Liver (tissue), 9 donors: ENCODE results near the gene DUSP8. TPM values are rescaled to one million over a fixed set of nuclear protein-coding genes. Genes with fewer than 3 reads are reported as not detected.

Experiments used
- DNase-seq: peaks from one replicate; pipeline ENCODE4 v3.0.0-alpha.2; 2017; ENCODE audit warnings: low spot score
- H3K27ac ChIP-seq, 2 donors: one replicate each; pipeline ENCODE4 v1.7.0; 2013; ENCODE audit warnings: inconsistent platforms in 2 of 2, low read length in 2 of 2, control low read depth in 1 of 2, low read depth in 1 of 2, mild to moderate bottlenecking in 1 of 2
- H3K27me3 ChIP-seq, 4 donors: one replicate each; pipeline versions ENCODE4 v1.6.1 to v1.7.0; 2013; ENCODE audit warnings: low read length in 3 of 4, inconsistent platforms in 1 of 4, mild to moderate bottlenecking in 1 of 4, moderate library complexity in 1 of 4; ENCODE audit not compliant: control insufficient read depth in 4 of 4, insufficient read depth in 4 of 4
- H3K36me3 ChIP-seq, 4 donors: one replicate each; pipeline versions ENCODE4 v1.6.1 to v1.7.0; 2013; ENCODE audit warnings: low read length in 3 of 4, mild to moderate bottlenecking in 3 of 4, low read depth in 1 of 4, moderate library complexity in 1 of 4; ENCODE audit not compliant: control insufficient read depth in 4 of 4, insufficient read depth in 3 of 4
- H3K4me1 ChIP-seq, 4 donors: one replicate each; pipeline versions ENCODE4 v1.6.1 to v1.7.0; 2013; ENCODE audit warnings: low read length in 3 of 4, mild to moderate bottlenecking in 3 of 4, moderate library complexity in 1 of 4; ENCODE audit not compliant: control insufficient read depth in 4 of 4, insufficient read depth in 4 of 4
- H3K4me3 ChIP-seq, 3 donors: one replicate each; pipeline versions ENCODE4 v1.6.1 to v1.7.0; 2013; ENCODE audit warnings: low read length in 3 of 3, control low read depth in 1 of 3, low read depth in 1 of 3, mild to moderate bottlenecking in 1 of 3
- H3K9ac ChIP-seq, 2 donors: one replicate each; pipeline ENCODE4 v1.7.0; 2013; ENCODE audit warnings: low read length in 2 of 2, mild to moderate bottlenecking in 2 of 2, moderate library complexity in 2 of 2, control low read depth in 1 of 2, low read depth in 1 of 2
- H3K9me3 ChIP-seq, 4 donors: one replicate each; pipeline versions ENCODE4 v1.6.1 to v1.7.0; 2013; ENCODE audit warnings: low read length in 3 of 4; ENCODE audit not compliant: control insufficient read depth in 4 of 4
- EGR1 ChIP-seq, 2 donors: IDR thresholded peaks; 2 replicates each; pipeline ENCODE4 v1.6.1; 2016 to 2018; ENCODE audit warnings: antibody characterized with exemption in 2 of 2, low read depth in 2 of 2
- FOXA1 ChIP-seq: IDR thresholded peaks from 2 replicates; pipeline ENCODE4 v1.6.1; 2016; ENCODE audit warnings: antibody characterized with exemption
- FOXA2 ChIP-seq: IDR thresholded peaks from 2 replicates; pipeline ENCODE4 v1.6.1; 2016; ENCODE audit warnings: antibody characterized with exemption
- GABPA ChIP-seq, 2 donors: IDR thresholded peaks in 1 of 2; conservative IDR thresholded peaks in 1 of 2; 2 replicates each; pipeline ENCODE4 v1.6.1; 2016; ENCODE audit warnings: antibody characterized with exemption in 2 of 2, mild to moderate bottlenecking in 1 of 2, moderate library complexity in 1 of 2
- HNF4A ChIP-seq, 2 donors: conservative IDR thresholded peaks; 2 replicates each; pipeline ENCODE4 v1.6.1; 2016; ENCODE audit warnings: antibody characterized with exemption in 2 of 2, mild to moderate bottlenecking in 2 of 2
- HNF4G ChIP-seq: IDR thresholded peaks from 2 replicates; pipeline ENCODE4 v1.6.1; 2016; ENCODE audit warnings: antibody characterized with exemption
- JUND ChIP-seq, 2 donors: IDR thresholded peaks; 2 replicates each; pipeline ENCODE4 v1.6.1; 2016; ENCODE audit warnings: antibody characterized with exemption in 2 of 2
- NR2F2 ChIP-seq: IDR thresholded peaks from 2 replicates; pipeline ENCODE4 v1.6.1; 2016; ENCODE audit warnings: antibody characterized with exemption
- RAD21 ChIP-seq, 2 donors: IDR thresholded peaks; 2 replicates each; pipeline ENCODE4 v1.6.1; 2016; ENCODE audit warnings: antibody characterized with exemption in 2 of 2, mild to moderate bottlenecking in 2 of 2
- RXRA ChIP-seq, 2 donors: IDR thresholded peaks; 2 replicates each; pipeline ENCODE4 v1.6.1; 2017 to 2018; ENCODE audit warnings: antibody characterized with exemption in 2 of 2, mild to moderate bottlenecking in 1 of 2
- SP1 ChIP-seq: IDR thresholded peaks from 2 replicates; pipeline ENCODE4 v1.6.1; 2018; ENCODE audit warnings: antibody characterized with exemption, mild to moderate bottlenecking
- TAF1 ChIP-seq: conservative IDR thresholded peaks from 2 replicates; pipeline ENCODE4 v1.6.1; 2016; ENCODE audit warnings: antibody characterized with exemption, mild to moderate bottlenecking
- YY1 ChIP-seq: IDR thresholded peaks from 2 replicates; pipeline ENCODE4 v1.6.1; 2016; ENCODE audit warnings: antibody characterized with exemption, mild to moderate bottlenecking
- WGBS: extraction: QIAGEN DNeasy Blood & Tissue Kit; methylation state at CpG from one replicate; pipeline ENCODE4 v1.1.7; 2013; 5-methylcytosine and 5-hydroxymethylcytosine counted together
- polyA plus RNA-seq, 2 donors: library from polyadenylated mRNA; stranded (reverse) in 1 of 2; unstranded in 1 of 2; fragments of 200-250 nt in 1 of 2; fragments of >200 nt in 1 of 2; fragmentation: Nextera tagmentation in 1 of 2; extraction: Ambion mirVana in 1 of 2; gene quantifications; one replicate each; pipeline versions ENCODE4 v1.2.1 to v1.2.3, GENCODE V29; 2013 to 2015
- total RNA-seq, 2 donors: library from RNA; depleted of rRNA; stranded (reverse); fragments of >200 nt; gene quantifications; one replicate each; pipeline ENCODE4 v1.2.3, GENCODE V29; 2014
- TF ChIP-seq, protein P1 (sequence below): IDR thresholded peaks from 2 replicates; pipeline ENCODE4 v1.6.1; 2016; ENCODE audit warnings: antibody characterized with exemption
- TF ChIP-seq, protein P2 (sequence below): IDR thresholded peaks from 2 replicates; pipeline ENCODE4 v1.6.1; 2016; ENCODE audit warnings: antibody characterized with exemption
- TF ChIP-seq, protein P3 (sequence below): IDR thresholded peaks from 2 replicates; pipeline ENCODE4 v1.6.1; 2016; ENCODE audit warnings: antibody characterized with exemption, mild to moderate bottlenecking
- TF ChIP-seq, protein P4 (sequence below): fragments of 150-350 bp; IDR thresholded peaks from 2 replicates; pipeline ENCODE4 v1.5.1; 2017; ENCODE audit warnings: improper control_type of control experiment, low read depth, low read length; ENCODE audit not compliant: missing input control
- TF ChIP-seq, protein P5 (sequence below): IDR thresholded peaks from 2 replicates; pipeline ENCODE4 v1.6.1; 2016; ENCODE audit warnings: antibody characterized with exemption
- donor health status: healthy.
- donor health status: healthy.
- donor health status: healthy.
- donor health status: healthy.
- donor health status: healthy.

DUSP8 gene
- total and polyA plus RNA-seq, 4 donors: 0.06 to 0.33 (median 0.21) TPM

DNA sequence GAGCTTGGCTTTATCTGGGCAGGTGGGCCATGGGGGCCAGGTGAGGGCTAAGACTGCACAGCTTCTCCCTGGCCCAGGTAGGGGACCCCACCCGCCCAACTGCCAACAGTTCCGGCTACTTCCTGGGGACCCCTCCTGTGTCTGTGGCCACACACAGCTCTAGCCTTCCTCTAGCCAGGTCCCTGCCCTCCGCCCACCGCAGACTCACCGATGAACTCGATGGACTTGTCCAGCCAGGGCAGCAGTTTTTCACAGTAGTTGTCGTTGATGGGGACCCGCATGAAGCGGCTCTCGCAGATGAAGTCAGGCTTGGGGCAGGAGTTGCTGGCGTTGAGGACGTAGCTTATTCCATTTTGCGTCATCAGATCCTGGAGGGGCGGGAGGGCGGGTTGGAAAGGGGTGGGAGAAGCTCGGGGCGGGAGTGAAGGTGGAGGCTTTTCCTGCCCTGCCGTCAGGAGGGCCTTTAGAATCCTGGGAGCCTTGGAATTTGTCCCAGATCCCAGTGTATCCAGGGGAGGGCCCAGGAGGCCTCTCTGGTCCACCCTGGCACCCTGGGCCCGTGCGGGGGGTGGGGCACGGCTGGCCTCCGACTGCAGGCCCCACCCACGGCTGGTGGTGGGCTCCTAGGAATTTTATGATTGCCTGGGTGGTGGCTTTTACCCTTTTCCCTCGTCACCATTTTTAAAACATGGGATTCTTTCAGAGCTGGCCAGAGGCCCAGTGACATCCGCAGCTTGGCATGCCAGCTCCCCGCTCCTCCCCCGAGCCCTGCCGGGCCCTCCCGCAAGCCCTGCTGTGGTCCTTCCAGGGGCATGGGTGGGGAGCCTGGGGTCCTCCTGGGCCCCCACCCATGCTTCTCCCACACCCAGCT is 13.9 kb downstream of the DUSP8 start:
- peak overlapping the region in 1 of 2 donors; percentile 84 for H3K27ac ChIP-seq
- no peak for DNase-seq
- no peak overlapping the region for H3K4me3 ChIP-seq
- H3K4me1 ChIP-seq: peaks cover 3 to 23% (median 14%) of the 10 kb centered on the region in 4 donors
- no peaks in the 10 kb centered on the region for H3K9me3 ChIP-seq
- no peaks in the 10 kb centered on the region for H3K27me3 ChIP-seq
- WGBS: 59% methylated on average over 29 of the region's 29 CpGs
- peak overlapping the region in 1 of 2 donors; percentile 47 for H3K9ac ChIP-seq
- no peak for TF ChIP-seq RAD21 (IDR thresholded peaks at IDR 0.05)
- TF ChIP-seq, protein P1, sequence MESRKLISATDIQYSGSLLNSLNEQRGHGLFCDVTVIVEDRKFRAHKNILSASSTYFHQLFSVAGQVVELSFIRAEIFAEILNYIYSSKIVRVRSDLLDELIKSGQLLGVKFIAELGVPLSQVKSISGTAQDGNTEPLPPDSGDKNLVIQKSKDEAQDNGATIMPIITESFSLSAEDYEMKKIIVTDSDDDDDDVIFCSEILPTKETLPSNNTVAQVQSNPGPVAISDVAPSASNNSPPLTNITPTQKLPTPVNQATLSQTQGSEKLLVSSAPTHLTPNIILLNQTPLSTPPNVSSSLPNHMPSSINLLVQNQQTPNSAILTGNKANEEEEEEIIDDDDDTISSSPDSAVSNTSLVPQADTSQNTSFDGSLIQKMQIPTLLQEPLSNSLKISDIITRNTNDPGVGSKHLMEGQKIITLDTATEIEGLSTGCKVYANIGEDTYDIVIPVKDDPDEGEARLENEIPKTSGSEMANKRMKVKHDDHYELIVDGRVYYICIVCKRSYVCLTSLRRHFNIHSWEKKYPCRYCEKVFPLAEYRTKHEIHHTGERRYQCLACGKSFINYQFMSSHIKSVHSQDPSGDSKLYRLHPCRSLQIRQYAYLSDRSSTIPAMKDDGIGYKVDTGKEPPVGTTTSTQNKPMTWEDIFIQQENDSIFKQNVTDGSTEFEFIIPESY: no peak
- TF ChIP-seq, protein P2, sequence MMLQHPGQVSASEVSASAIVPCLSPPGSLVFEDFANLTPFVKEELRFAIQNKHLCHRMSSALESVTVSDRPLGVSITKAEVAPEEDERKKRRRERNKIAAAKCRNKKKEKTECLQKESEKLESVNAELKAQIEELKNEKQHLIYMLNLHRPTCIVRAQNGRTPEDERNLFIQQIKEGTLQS: no peak
- no peaks in the 10 kb centered on the region for H3K36me3 ChIP-seq

DNA sequence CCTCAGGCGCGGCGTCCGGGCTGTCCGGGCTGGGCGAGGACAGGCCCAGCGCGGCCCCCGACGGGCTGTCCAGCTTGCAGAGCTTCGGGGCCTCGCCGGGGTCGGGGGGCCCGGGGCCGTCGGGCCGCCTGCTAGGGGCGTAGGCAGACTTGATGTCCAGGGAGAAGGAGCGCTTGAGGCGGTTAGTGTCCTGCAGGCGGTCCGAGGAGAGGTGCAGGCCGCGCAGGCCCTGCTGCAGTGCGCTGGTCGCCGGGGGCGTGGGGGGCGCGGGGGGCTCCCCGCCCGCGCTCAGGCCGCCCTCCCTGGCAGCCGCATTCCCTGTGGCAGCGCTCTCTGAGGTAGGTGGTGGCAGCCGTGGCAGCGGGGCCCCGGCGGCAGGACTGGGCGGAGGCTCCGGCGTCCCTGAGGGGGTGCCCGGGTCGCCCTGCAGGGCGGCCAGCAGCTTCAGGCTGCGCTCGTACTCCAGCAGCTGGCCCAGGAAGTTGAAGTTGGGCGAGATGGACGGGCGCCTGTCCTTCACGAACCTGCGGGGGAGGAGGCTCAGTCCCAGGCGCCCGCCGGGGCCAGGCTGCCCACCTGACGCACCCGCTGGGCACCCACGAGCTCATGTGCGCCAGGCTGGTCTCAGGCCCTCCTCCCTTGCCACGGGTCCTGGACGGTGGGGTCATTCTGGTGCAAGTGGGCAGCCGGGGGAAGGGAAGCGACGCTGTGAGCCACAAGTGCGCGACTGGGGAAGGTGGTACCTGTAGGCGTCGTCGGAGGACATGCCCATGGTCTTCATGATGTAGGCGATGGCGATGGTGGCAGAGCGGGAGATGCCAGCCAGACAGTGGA is 14.8 kb downstream of the DUSP8 start:
- peaks cover 3 to 23% (median 14%) of the 10 kb centered on the region in 4 donors for H3K4me1 ChIP-seq
- no peak overlapping the region for H3K9ac ChIP-seq
- no peak overlapping the region for H3K4me3 ChIP-seq
- H3K27me3 ChIP-seq: no peaks in the 10 kb centered on the region
- DNase-seq: no peak
- no peak overlapping the region for H3K27ac ChIP-seq
- no peaks in the 10 kb centered on the region for H3K9me3 ChIP-seq
- H3K36me3 ChIP-seq: no peaks in the 10 kb centered on the region
- WGBS: 84% methylated on average over 74 of the region's 74 CpGs
- TF ChIP-seq EGR1 (IDR thresholded peaks at IDR 0.05; ENCODE audit: low read depth in 2 of 2) (no peak), SP1 (no peak), JUND (IDR thresholded peaks at IDR 0.05) (no peak), NR2F2 (no peak), HNF4A (conservative IDR thresholded peaks at IDR 0.05) (no peak), FOXA2 (no peak), RAD21 (IDR thresholded peaks at IDR 0.05) (no peak), HNF4G (no peak), YY1 (no peak), GABPA (IDR thresholded peaks at IDR 0.05 in 1 of 2, conservative IDR thresholded peaks at IDR 0.05 in 1 of 2) (no peak), TAF1 (no peak), RXRA (IDR thresholded peaks at IDR 0.05) (no peak), FOXA1 (no peak)
- TF ChIP-seq, protein P2: no peak
- TF ChIP-seq, protein P3, sequence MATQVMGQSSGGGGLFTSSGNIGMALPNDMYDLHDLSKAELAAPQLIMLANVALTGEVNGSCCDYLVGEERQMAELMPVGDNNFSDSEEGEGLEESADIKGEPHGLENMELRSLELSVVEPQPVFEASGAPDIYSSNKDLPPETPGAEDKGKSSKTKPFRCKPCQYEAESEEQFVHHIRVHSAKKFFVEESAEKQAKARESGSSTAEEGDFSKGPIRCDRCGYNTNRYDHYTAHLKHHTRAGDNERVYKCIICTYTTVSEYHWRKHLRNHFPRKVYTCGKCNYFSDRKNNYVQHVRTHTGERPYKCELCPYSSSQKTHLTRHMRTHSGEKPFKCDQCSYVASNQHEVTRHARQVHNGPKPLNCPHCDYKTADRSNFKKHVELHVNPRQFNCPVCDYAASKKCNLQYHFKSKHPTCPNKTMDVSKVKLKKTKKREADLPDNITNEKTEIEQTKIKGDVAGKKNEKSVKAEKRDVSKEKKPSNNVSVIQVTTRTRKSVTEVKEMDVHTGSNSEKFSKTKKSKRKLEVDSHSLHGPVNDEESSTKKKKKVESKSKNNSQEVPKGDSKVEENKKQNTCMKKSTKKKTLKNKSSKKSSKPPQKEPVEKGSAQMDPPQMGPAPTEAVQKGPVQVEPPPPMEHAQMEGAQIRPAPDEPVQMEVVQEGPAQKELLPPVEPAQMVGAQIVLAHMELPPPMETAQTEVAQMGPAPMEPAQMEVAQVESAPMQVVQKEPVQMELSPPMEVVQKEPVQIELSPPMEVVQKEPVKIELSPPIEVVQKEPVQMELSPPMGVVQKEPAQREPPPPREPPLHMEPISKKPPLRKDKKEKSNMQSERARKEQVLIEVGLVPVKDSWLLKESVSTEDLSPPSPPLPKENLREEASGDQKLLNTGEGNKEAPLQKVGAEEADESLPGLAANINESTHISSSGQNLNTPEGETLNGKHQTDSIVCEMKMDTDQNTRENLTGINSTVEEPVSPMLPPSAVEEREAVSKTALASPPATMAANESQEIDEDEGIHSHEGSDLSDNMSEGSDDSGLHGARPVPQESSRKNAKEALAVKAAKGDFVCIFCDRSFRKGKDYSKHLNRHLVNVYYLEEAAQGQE: no peak
- TF ChIP-seq, protein P4, sequence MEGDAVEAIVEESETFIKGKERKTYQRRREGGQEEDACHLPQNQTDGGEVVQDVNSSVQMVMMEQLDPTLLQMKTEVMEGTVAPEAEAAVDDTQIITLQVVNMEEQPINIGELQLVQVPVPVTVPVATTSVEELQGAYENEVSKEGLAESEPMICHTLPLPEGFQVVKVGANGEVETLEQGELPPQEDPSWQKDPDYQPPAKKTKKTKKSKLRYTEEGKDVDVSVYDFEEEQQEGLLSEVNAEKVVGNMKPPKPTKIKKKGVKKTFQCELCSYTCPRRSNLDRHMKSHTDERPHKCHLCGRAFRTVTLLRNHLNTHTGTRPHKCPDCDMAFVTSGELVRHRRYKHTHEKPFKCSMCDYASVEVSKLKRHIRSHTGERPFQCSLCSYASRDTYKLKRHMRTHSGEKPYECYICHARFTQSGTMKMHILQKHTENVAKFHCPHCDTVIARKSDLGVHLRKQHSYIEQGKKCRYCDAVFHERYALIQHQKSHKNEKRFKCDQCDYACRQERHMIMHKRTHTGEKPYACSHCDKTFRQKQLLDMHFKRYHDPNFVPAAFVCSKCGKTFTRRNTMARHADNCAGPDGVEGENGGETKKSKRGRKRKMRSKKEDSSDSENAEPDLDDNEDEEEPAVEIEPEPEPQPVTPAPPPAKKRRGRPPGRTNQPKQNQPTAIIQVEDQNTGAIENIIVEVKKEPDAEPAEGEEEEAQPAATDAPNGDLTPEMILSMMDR: no peak
- TF ChIP-seq, protein P1: no peak
- TF ChIP-seq, protein P5, sequence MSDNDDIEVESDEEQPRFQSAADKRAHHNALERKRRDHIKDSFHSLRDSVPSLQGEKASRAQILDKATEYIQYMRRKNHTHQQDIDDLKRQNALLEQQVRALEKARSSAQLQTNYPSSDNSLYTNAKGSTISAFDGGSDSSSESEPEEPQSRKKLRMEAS: no peak
